H1 (cell line): Measurements from ENCODE around the gene GPR179. TPM values are rescaled to one million over a fixed set of nuclear protein-coding genes. Genes with fewer than 3 reads are reported as not detected.

Source experiments
- CTCF ChIA-PET: fragments of 300-600 bp; sonication (Branson Sonifier 250); formaldehyde crosslinking; loops from one replicate; lab custom pipeline; 2021; ENCODE audit not compliant: partially characterized antibody; lab: Charles Lee
- POLR2A ChIA-PET: fragments of 300-600 bp; sonication (Branson Sonifier 250); formaldehyde crosslinking; loops from one replicate; lab custom pipeline; 2021; ENCODE audit warnings: inconsistent platforms; ENCODE audit not compliant: partially characterized antibody; lab: Charles Lee
- DNase-seq, 2 experiments: peaks; one replicate each; pipeline versions ENCODE4 v3.0.0 to v3.0.0-alpha.2; 2010 to 2022; ENCODE audit warnings: low spot score in 2 of 2, low read depth in 1 of 2, mixed read lengths in 1 of 2
- FAIRE-seq: peaks from 2 replicates; lab custom pipeline; 2011; peaks lifted over from hg19 to GRCh38; lab: Jason Lieb, UNC
- H2AFZ ChIP-seq: 2 replicates; pipeline ENCODE4 v1.8.1; 2012; ENCODE audit warnings: low read length, inconsistent platforms
- H2AK5ac ChIP-seq: 2 replicates; pipeline ENCODE4 v1.6.1; 2013; ENCODE audit warnings: low read depth, low read length
- H2BK120ac ChIP-seq: replicated peaks from 2 replicates; pipeline ENCODE3; 2013; ENCODE audit warnings: low read depth, low read length, inconsistent platforms
- H2BK12ac ChIP-seq: 2 replicates; pipeline ENCODE4 v1.6.1; 2013; ENCODE audit warnings: low read depth, low read length
- H2BK15ac ChIP-seq: 2 replicates; pipeline ENCODE4 v1.6.1; 2013; ENCODE audit warnings: low read length
- H2BK20ac ChIP-seq: 2 replicates; pipeline ENCODE4 v1.6.1; 2013; ENCODE audit warnings: low read length
- H2BK5ac ChIP-seq: 2 replicates; pipeline ENCODE4 v1.6.1; 2013; ENCODE audit warnings: low read depth, low read length
- H3K14ac ChIP-seq: 2 replicates; pipeline ENCODE4 v1.6.1; 2013; ENCODE audit warnings: inconsistent platforms; ENCODE audit not compliant: insufficient read length
- H3K18ac ChIP-seq: 2 replicates; pipeline ENCODE4 v1.6.1; 2013; ENCODE audit warnings: low read length; ENCODE audit errors: extremely low read depth
- H3K23ac ChIP-seq: 2 replicates; pipeline ENCODE4 v1.6.1; 2013; ENCODE audit warnings: inconsistent platforms; ENCODE audit not compliant: insufficient read length
- H3K23me2 ChIP-seq: 2 replicates; pipeline ENCODE4 v1.6.1; 2013; ENCODE audit warnings: low read depth, low read length
- H3K27ac ChIP-seq: 2 replicates; pipeline ENCODE4 v1.6.1; 2011; ENCODE audit warnings: low read depth, low read length, inconsistent platforms
- H3K27me3 ChIP-seq, 4 experiments: replicated peaks in 1 of 4; 1 replicate in 1 of 4; 2 replicates in 3 of 4; pipeline versions ENCODE4 v1.6.1 to v1.8.1; 2011 to 2013; ENCODE audit warnings: low read length in 3 of 4, mild to moderate bottlenecking in 3 of 4, inconsistent platforms in 2 of 4, mixed read lengths in 2 of 4, moderate library complexity in 1 of 4; ENCODE audit not compliant: control insufficient read depth in 3 of 4, insufficient read depth in 3 of 4; ENCODE audit errors: extremely low read depth in 1 of 4
- H3K36me3 ChIP-seq, 4 experiments: 2 replicates each; pipeline versions ENCODE4 v1.6.1 to v1.8.1; 2011 to 2013; ENCODE audit warnings: mild to moderate bottlenecking in 4 of 4, low read length in 3 of 4, moderate library complexity in 2 of 4, control low read depth in 1 of 4, inconsistent platforms in 1 of 4; ENCODE audit not compliant: insufficient read depth in 4 of 4, control insufficient read depth in 2 of 4
- H3K4ac ChIP-seq: replicated peaks from 2 replicates; pipeline ENCODE3; 2013; ENCODE audit warnings: low read length, low read depth, mixed read lengths, inconsistent platforms; ENCODE audit not compliant: insufficient read length
- H3K4me1 ChIP-seq, 4 experiments: replicated peaks in 1 of 4; 1 replicate in 1 of 4; 2 replicates in 3 of 4; pipeline versions ENCODE4 v1.6.1 to v1.8.1; 2011 to 2013; ENCODE audit warnings: low read length in 3 of 4, inconsistent platforms in 2 of 4, mixed read lengths in 1 of 4; ENCODE audit not compliant: insufficient read depth in 4 of 4, control insufficient read depth in 3 of 4
- H3K4me2 ChIP-seq, 2 experiments: 2 replicates each; pipeline versions ENCODE4 v1.6.1 to v1.8.1; 2011 to 2013; ENCODE audit warnings: low read depth in 2 of 2, low read length in 2 of 2, control low read depth in 1 of 2, inconsistent platforms in 1 of 2, mild to moderate bottlenecking in 1 of 2; ENCODE audit not compliant: insufficient read depth in 1 of 2
- H3K4me3 ChIP-seq, 4 experiments: fragments of 200-600, 300-600 bp in 1 of 4; sonication (generic), shearing (Covaris generic), sonication (Bioruptor Twin) in 1 of 4; 2 replicates each; pipeline versions ENCODE4 v1.5.1 to v1.8.1; 2011 to 2016; ENCODE audit warnings: low read length in 4 of 4, low read depth in 3 of 4, control low read depth in 2 of 4, inconsistent platforms in 2 of 4, mild to moderate bottlenecking in 2 of 4, mixed read lengths in 1 of 4, moderate library complexity in 1 of 4; ENCODE audit not compliant: insufficient read depth in 2 of 4; ENCODE audit errors: extremely low read depth in 1 of 4
- H3K56ac ChIP-seq: replicated peaks from 2 replicates; pipeline ENCODE3; 2013; ENCODE audit warnings: low read depth, mild to moderate bottlenecking, mixed read lengths, low read length, inconsistent platforms; ENCODE audit not compliant: insufficient read length
- H3K79me1 ChIP-seq: 2 replicates; pipeline ENCODE4 v1.6.1; 2013; ENCODE audit warnings: low read depth, low read length, control low read depth
- H3K79me2 ChIP-seq, 2 experiments: 2 replicates each; pipeline versions ENCODE4 v1.6.1 to v1.8.1; 2012 to 2013; ENCODE audit warnings: low read length in 2 of 2, mild to moderate bottlenecking in 2 of 2, inconsistent platforms in 1 of 2; ENCODE audit not compliant: insufficient read depth in 2 of 2, control insufficient read depth in 1 of 2
- H3K9ac ChIP-seq, 4 experiments: replicated peaks in 1 of 4; 1 replicate in 1 of 4; 2 replicates in 3 of 4; pipeline versions ENCODE4 v1.6.1 to v1.8.1; 2011 to 2013; ENCODE audit warnings: low read depth in 3 of 4, low read length in 3 of 4, control low read depth in 2 of 4, mild to moderate bottlenecking in 2 of 4, moderate library complexity in 2 of 4, inconsistent platforms in 1 of 4; ENCODE audit errors: extremely low read depth in 1 of 4
- H3K9me3 ChIP-seq, 2 experiments: 2 replicates each; pipeline versions ENCODE4 v1.6.1 to v1.8.1; 2012 to 2013; ENCODE audit warnings: mild to moderate bottlenecking in 2 of 2, moderate library complexity in 2 of 2, control low read depth in 1 of 2, inconsistent platforms in 1 of 2, low read depth in 1 of 2, low read length in 1 of 2, mixed read lengths in 1 of 2; ENCODE audit not compliant: insufficient read depth in 2 of 2
- H4K20me1 ChIP-seq, 2 experiments: replicated peaks in 1 of 2; 2 replicates each; pipeline versions ENCODE3 to v1.8.1; 2011 to 2013; ENCODE audit warnings: inconsistent platforms in 2 of 2, low read length in 2 of 2, mild to moderate bottlenecking in 1 of 2; ENCODE audit not compliant: insufficient read depth in 2 of 2, control insufficient read depth in 1 of 2
- H4K5ac ChIP-seq: 2 replicates; pipeline ENCODE4 v1.6.1; 2013; ENCODE audit warnings: low read length, low read depth, mixed read lengths, inconsistent platforms; ENCODE audit not compliant: insufficient read length
- H4K8ac ChIP-seq: 2 replicates; pipeline ENCODE4 v1.8.0; 2013; ENCODE audit warnings: mild to moderate bottlenecking, moderate library complexity, low read length, inconsistent platforms; ENCODE audit not compliant: insufficient read depth; ENCODE audit errors: extremely low read depth
- H4K91ac ChIP-seq: replicated peaks from 2 replicates; pipeline ENCODE3; 2013; ENCODE audit warnings: low read length, mixed read lengths, inconsistent platforms; ENCODE audit not compliant: insufficient read length
- ATF3 ChIP-seq: IDR thresholded peaks from 2 replicates; pipeline ENCODE4 v1.6.1; 2011; ENCODE audit warnings: low read depth, mild to moderate bottlenecking, low read length; ENCODE audit not compliant: insufficient read depth
- CBX5 ChIP-seq: fragments of 300-800, 300-1000 bp; sonication (generic); IDR thresholded peaks from 2 replicates; pipeline ENCODE4 v1.7.1; 2016; ENCODE audit warnings: antibody characterized with exemption, low read length, low read depth
- CBX8 ChIP-seq: fragments of 300-800, 300-1000 bp; sonication (generic); IDR thresholded peaks from 2 replicates; pipeline ENCODE4 v1.7.1; 2016; ENCODE audit warnings: low read depth, low read length, borderline replicate concordance
- CHD2 ChIP-seq: IDR thresholded peaks from 2 replicates; pipeline ENCODE4 v1.6.1; 2012; ENCODE audit warnings: low read length, improper control_type of control experiment
- NANOG ChIP-seq: IDR thresholded peaks from 2 replicates; pipeline ENCODE4 v1.6.1; 2011; ENCODE audit warnings: low read length, low read depth, mild to moderate bottlenecking, inconsistent platforms; ENCODE audit not compliant: insufficient read depth, poor library complexity, severe bottlenecking
- TAF7 ChIP-seq: optimal IDR thresholded peaks from 2 replicates; pipeline ENCODE3; 2011; ENCODE audit warnings: low read depth, mild to moderate bottlenecking, inconsistent platforms, low read length, moderate library complexity, borderline replicate concordance
- WGBS, 2 experiments: shearing (Covaris generic) in 1 of 2; methylation state at CpG; one replicate each; pipeline versions ENCODE4 v1.1.6 to v1.1.7; 2013 to 2015; ENCODE audit warnings: low lambda C conversion rate in 2 of 2, mixed read lengths in 2 of 2, inconsistent platforms in 1 of 2, low coverage in 1 of 2, missing lambda C conversion rate in 1 of 2; ENCODE audit not compliant: insufficient replicate concordance in 2 of 2, insufficient coverage in 1 of 2, insufficient read length in 1 of 2; ENCODE audit errors: extremely low coverage in 1 of 2, missing lambda C conversion rate in 1 of 2; 5-methylcytosine and 5-hydroxymethylcytosine counted together
- polyA plus RNA-seq, 7 experiments: library from polyadenylated mRNA; depleted of rRNA in 3 of 7; stranded (reverse) in 5 of 7; unstranded in 2 of 7; fragments of >200 nt in 5 of 7; fragments of 200-250 nt in 2 of 7; gene quantifications; 1 replicate in 5 of 7; 2 replicates in 1 of 7; 4 replicates in 1 of 7; pipeline versions ENCODE4 v1.2.1 to v1.2.3, GENCODE V29; 2011 to 2013; ENCODE audit warnings: missing spikeins in 2 of 7, mixed read lengths in 2 of 7
- total RNA-seq: library from RNA; stranded (reverse); fragmentation: NEBNext Ultra II Directional; extraction: Animal tissue kit (Norgen Biotek cat#: 25700); gene quantifications from 2 replicates; pipeline ENCODE4 v1.2.1, GENCODE V29; 2021

GPR179 gene
- total and polyA plus RNA-seq, 2 of the 8 experiments (the other 6 are each of a cell fraction or from before 2014, with no cell fraction given) = 0.02 to 0.07 TPM

GRCh38 chr17:38336838-38337237 lies 6.9 kb downstream of the GPR179 start:
- Histone ChIP-seq H3K4me2 (no peak overlapping the region), H3K56ac (no peak overlapping the region), H3K14ac (no peak overlapping the region), H2AK5ac (no peak overlapping the region), H2AFZ (no peak overlapping the region), H4K20me1 (no peaks in the 10 kb centered on the region), H2BK5ac (no peak overlapping the region), H3K79me2 (no peaks in the 10 kb centered on the region), H3K9me3 (no peaks in the 10 kb centered on the region), H2BK120ac (no peak overlapping the region), H3K27me3 (no peaks in the 10 kb centered on the region), H3K4me3 (no peak overlapping the region), H3K27ac (no peak overlapping the region), H3K4ac (no peak overlapping the region), H3K18ac (no peak overlapping the region), H3K23ac (no peak overlapping the region), H4K5ac (no peak overlapping the region), H3K36me3 (no peaks in the 10 kb centered on the region), H3K79me1 (no peaks in the 10 kb centered on the region), H4K91ac (no peak overlapping the region), H3K23me2 (no peaks in the 10 kb centered on the region), H2BK12ac (no peak overlapping the region), H4K8ac (no peak overlapping the region), H3K9ac (no peak overlapping the region), H2BK20ac (no peak overlapping the region), H2BK15ac (no peak overlapping the region), H3K4me1 (peaks cover 0 to 9% (median 5%) of the 10 kb centered on the region in 4 experiments; a peak in 4 of 7 replicates)
- FAIRE-seq (no peak), DNase-seq (no peak)
- POLR2A ChIA-PET = interaction anchor here (0.9 to 4.5 kb wide), 4 partner anchors 11 to 78 kb away, joined by 3 to 28 read pairs (median 4); no protein-coding TSS in a partner anchor
- CTCF ChIA-PET = interaction anchor here (4.5 to 12.0 kb wide), 6 partner anchors 8 to 77 kb away, joined by 39 to 192 read pairs (median 102); partner anchors contain the start of genes GPR179 and SOCS7
- 89% methylated on average over 11 of the region's 11 CpGs; no CpG with 5 or more reads in 1 of the 2 experiments for WGBS, 2 experiments
- TF ChIP-seq TAF7 (no peak), CHD2 (no peak), CBX8 (no peak), ATF3 (no peak), NANOG (no peak), CBX5 (no peak)
